A549 (cell line): Measurements from ENCODE around the gene TTC28. TPM values are rescaled to one million over a fixed set of nuclear protein-coding genes. Genes with fewer than 3 reads are reported as not detected.

ENCODE experiments used
- ATAC-seq, 2 experiments: fragments of 200-7000 bp in 1 of 2; fragments of >200 bp in 1 of 2; cut with Nextera tagmentation in 1 of 2; cut with Tn5 transposase in 1 of 2; 3 replicates each; pipeline versions ENCODE4 v1.8.0 to v1.9.1; 2018 to 2020; ENCODE audit warnings: mild to moderate bottlenecking in 1 of 2, moderate library complexity in 1 of 2
- CTCF ChIA-PET: fragments of 300-600 bp; sonication (Branson Sonifier 250); formaldehyde crosslinking; extraction: SDS; loops from one replicate; lab custom pipeline; 2021; ENCODE audit warnings: antibody characterized with exemption, inconsistent platforms; lab: Yijun Ruan, JAX
- POLR2A ChIA-PET: fragments of 350-600 bp; formaldehyde crosslinking; extraction: SDS; loops from one replicate; lab custom pipeline; 2021; ENCODE audit warnings: antibody characterized with exemption, inconsistent platforms; lab: Yijun Ruan, JAX
- DNase-seq, 2 experiments: peaks; one replicate each; pipeline versions ENCODE4 v3.0.0 to v3.0.0-alpha.2; 2011 to 2016; ENCODE audit warnings: low read depth in 1 of 2, low spot score in 1 of 2
- FAIRE-seq: peaks from 2 replicates; lab custom pipeline; 2011; peaks lifted over from hg19 to GRCh38; lab: Jason Lieb, UNC
- H3K27ac ChIP-seq, 2 experiments: fragments of >200 bp; sonication (Bioruptor Twin); formaldehyde crosslinking; 3 replicates each; pipeline ENCODE4 v1.5.1; 2016 to 2017
- H3K4me1 ChIP-seq: fragments of >200 bp; sonication (Bioruptor Twin); formaldehyde crosslinking; 3 replicates; pipeline ENCODE4 v1.6.1; 2016
- H3K4me2 ChIP-seq: fragments of >200 bp; sonication (Bioruptor Twin); formaldehyde crosslinking; 3 replicates; pipeline ENCODE4 v1.6.1; 2016
- H3K4me3 ChIP-seq: fragments of >200 bp; sonication (Bioruptor Twin); formaldehyde crosslinking; 3 replicates; pipeline ENCODE4 v1.5.1; 2016
- H3K9me3 ChIP-seq: fragments of >200 bp; sonication (Bioruptor Twin); formaldehyde crosslinking; 3 replicates; pipeline ENCODE4 v1.6.1; 2016
- CBX8 ChIP-seq: fragments of 200-600 bp; sonication (generic); IDR thresholded peaks from 2 replicates; pipeline ENCODE4 v1.6.1; 2016
- CEBPB ChIP-seq, 2 experiments: fragments of >200 bp in 1 of 2; sonication (Bioruptor Twin) in 1 of 2; formaldehyde crosslinking in 1 of 2; IDR thresholded peaks; 2 replicates each; pipeline ENCODE4 v1.6.1; 2012 to 2016
- CHD2 ChIP-seq: fragments of 150-350 bp; IDR thresholded peaks from 2 replicates; pipeline ENCODE4 v1.6.1; 2014; ENCODE audit warnings: low read length; ENCODE audit not compliant: partially characterized antibody
- CHD4 ChIP-seq: fragments of 200-600 bp; sonication (generic); IDR thresholded peaks from 2 replicates; pipeline ENCODE4 v1.6.1; 2016; ENCODE audit warnings: antibody characterized with exemption, mild to moderate bottlenecking, borderline replicate concordance
- EHF ChIP-seq: fragments of 250-450 bp; sonication (Bioruptor Pico); IDR thresholded peaks from 2 replicates; pipeline ENCODE4 v1.5.0; 2020; ENCODE audit warnings: mild to moderate bottlenecking
- FOSB ChIP-seq: fragments of 250-450 bp; sonication (Bioruptor Pico); IDR thresholded peaks from 2 replicates; pipeline ENCODE4 v1.5.0; 2020; ENCODE audit warnings: mild to moderate bottlenecking, moderate library complexity
- GATA3 ChIP-seq: IDR thresholded peaks from 2 replicates; pipeline ENCODE4 v1.6.1; 2012; ENCODE audit warnings: borderline replicate concordance
- HMGXB4 ChIP-seq: fragments of 250-450 bp; sonication (Bioruptor Pico); IDR thresholded peaks from 2 replicates; pipeline ENCODE4 v1.5.0; 2021; ENCODE audit warnings: mild to moderate bottlenecking, moderate library complexity, borderline replicate concordance
- HOXB13 ChIP-seq: fragments of 250-450 bp; sonication (Bioruptor Pico); IDR thresholded peaks from 2 replicates; pipeline ENCODE4 v1.5.0; 2020; ENCODE audit warnings: low read depth, mild to moderate bottlenecking, moderate library complexity
- JUN ChIP-seq, 2 experiments: fragments of >200 bp; sonication (Bioruptor Twin); formaldehyde crosslinking; IDR thresholded peaks; 2 replicates in 1 of 2; 3 replicates in 1 of 2; pipeline ENCODE4 v1.6.1; 2016 to 2017
- JUNB ChIP-seq: fragments of >200 bp; sonication (Bioruptor Twin); formaldehyde crosslinking; IDR thresholded peaks from 2 replicates; pipeline ENCODE4 v1.6.1; 2016
- KDM5A ChIP-seq: fragments of 200-600 bp; sonication (generic); IDR thresholded peaks from 2 replicates; pipeline ENCODE4 v1.6.1; 2016; ENCODE audit warnings: antibody characterized with exemption, mild to moderate bottlenecking
- NFE2L2 ChIP-seq: fragments of 150-350 bp; conservative IDR thresholded peaks from 2 replicates; pipeline ENCODE4 v1.6.1; 2014; ENCODE audit warnings: low read length
- RCOR1 ChIP-seq: fragments of 150-350 bp; IDR thresholded peaks from 2 replicates; pipeline ENCODE4 v1.6.1; 2014; ENCODE audit warnings: antibody characterized with exemption, low read length, low read depth
- RFX5 ChIP-seq: fragments of 450-650 bp; IDR thresholded peaks from 2 replicates; pipeline ENCODE4 v1.7.1; 2014; ENCODE audit warnings: antibody characterized with exemption, mild to moderate bottlenecking, moderate library complexity
- SREBF2 ChIP-seq: fragments of 450-650 bp; IDR thresholded peaks from 2 replicates; pipeline ENCODE4 v1.6.1; 2014; ENCODE audit warnings: mild to moderate bottlenecking, moderate library complexity
- TP53 ChIP-seq: fragments of 250-450 bp; sonication (Bioruptor Pico); IDR thresholded peaks from 2 replicates; pipeline ENCODE4 v1.5.0; 2021; ENCODE audit warnings: mild to moderate bottlenecking, moderate library complexity
- USF2 ChIP-seq: fragments of 450-650 bp; IDR thresholded peaks from 2 replicates; pipeline ENCODE4 v1.6.1; 2014; ENCODE audit warnings: antibody characterized with exemption
- WGBS: methylation state at CpG from one replicate; pipeline ENCODE4 v1.1.6; 2017; ENCODE audit errors: missing lambda C conversion rate; 5-methylcytosine and 5-hydroxymethylcytosine counted together
- polyA plus RNA-seq, 4 experiments: library from polyadenylated mRNA; depleted of rRNA in 3 of 4; stranded (reverse); fragments of >200 nt; fragmentation: RNase III in 1 of 4; extraction: RNeasy Plus Mini Kit Qiagen cat#74134 plus additional on column Dnase treatment in 1 of 4; gene quantifications; 2 replicates in 3 of 4; 3 replicates in 1 of 4; pipeline ENCODE4 v1.2.3, GENCODE V29; 2011 to 2017
- TF ChIP-seq, protein P1 (sequence below): fragments of 200-600 bp; sonication (generic); IDR thresholded peaks from 2 replicates; pipeline ENCODE4 v1.6.1; 2016; ENCODE audit warnings: antibody characterized with exemption, mild to moderate bottlenecking, moderate library complexity
- TF ChIP-seq, protein P2 (sequence below): fragments of 150-350 bp; IDR thresholded peaks from 2 replicates; pipeline ENCODE4 v1.6.1; 2014; ENCODE audit warnings: low read depth, mild to moderate bottlenecking, low read length

Gene TTC28
- polyA plus RNA-seq, 2 of the 4 experiments (the other 2 are of a cell fraction), result 2.6 to 3.8 TPM

GRCh38 chr22:28031383-28031922, 648.2 kb downstream of the TTC28 start:
- TF ChIP-seq SREBF2 (no peak), CEBPB (IDR thresholded peaks at IDR 0.05) (no peak)
- TF ChIP-seq, protein P1, sequence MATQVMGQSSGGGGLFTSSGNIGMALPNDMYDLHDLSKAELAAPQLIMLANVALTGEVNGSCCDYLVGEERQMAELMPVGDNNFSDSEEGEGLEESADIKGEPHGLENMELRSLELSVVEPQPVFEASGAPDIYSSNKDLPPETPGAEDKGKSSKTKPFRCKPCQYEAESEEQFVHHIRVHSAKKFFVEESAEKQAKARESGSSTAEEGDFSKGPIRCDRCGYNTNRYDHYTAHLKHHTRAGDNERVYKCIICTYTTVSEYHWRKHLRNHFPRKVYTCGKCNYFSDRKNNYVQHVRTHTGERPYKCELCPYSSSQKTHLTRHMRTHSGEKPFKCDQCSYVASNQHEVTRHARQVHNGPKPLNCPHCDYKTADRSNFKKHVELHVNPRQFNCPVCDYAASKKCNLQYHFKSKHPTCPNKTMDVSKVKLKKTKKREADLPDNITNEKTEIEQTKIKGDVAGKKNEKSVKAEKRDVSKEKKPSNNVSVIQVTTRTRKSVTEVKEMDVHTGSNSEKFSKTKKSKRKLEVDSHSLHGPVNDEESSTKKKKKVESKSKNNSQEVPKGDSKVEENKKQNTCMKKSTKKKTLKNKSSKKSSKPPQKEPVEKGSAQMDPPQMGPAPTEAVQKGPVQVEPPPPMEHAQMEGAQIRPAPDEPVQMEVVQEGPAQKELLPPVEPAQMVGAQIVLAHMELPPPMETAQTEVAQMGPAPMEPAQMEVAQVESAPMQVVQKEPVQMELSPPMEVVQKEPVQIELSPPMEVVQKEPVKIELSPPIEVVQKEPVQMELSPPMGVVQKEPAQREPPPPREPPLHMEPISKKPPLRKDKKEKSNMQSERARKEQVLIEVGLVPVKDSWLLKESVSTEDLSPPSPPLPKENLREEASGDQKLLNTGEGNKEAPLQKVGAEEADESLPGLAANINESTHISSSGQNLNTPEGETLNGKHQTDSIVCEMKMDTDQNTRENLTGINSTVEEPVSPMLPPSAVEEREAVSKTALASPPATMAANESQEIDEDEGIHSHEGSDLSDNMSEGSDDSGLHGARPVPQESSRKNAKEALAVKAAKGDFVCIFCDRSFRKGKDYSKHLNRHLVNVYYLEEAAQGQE, result no peak
- TF ChIP-seq, protein P2, sequence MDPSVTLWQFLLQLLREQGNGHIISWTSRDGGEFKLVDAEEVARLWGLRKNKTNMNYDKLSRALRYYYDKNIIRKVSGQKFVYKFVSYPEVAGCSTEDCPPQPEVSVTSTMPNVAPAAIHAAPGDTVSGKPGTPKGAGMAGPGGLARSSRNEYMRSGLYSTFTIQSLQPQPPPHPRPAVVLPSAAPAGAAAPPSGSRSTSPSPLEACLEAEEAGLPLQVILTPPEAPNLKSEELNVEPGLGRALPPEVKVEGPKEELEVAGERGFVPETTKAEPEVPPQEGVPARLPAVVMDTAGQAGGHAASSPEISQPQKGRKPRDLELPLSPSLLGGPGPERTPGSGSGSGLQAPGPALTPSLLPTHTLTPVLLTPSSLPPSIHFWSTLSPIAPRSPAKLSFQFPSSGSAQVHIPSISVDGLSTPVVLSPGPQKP, result no peak
- POLR2A ChIA-PET, result no interaction called here
- Histone ChIP-seq H3K27ac (no peak overlapping the region), H3K4me2 (no peak overlapping the region), H3K9me3 (no peaks in the 10 kb centered on the region), H3K4me1 (no peaks in the 10 kb centered on the region), H3K4me3 (no peak overlapping the region)
- CTCF ChIA-PET, result interaction anchor here (2.8 to 4.5 kb wide), 2 partner anchors 12 to 798 kb away, joined by 7 to 22 read pairs; no protein-coding TSS in a partner anchor
- DNase-seq, result no peak
- no peak for FAIRE-seq
- WGBS, result 89% methylated on average over 6 of the region's 6 CpGs
- no peak for ATAC-seq

GRCh38 chr22:28030473-28030872, 649.2 kb downstream of the TTC28 start:
- POLR2A ChIA-PET, result no interaction called here
- Histone ChIP-seq H3K4me2 (no peak overlapping the region), H3K4me3 (no peak overlapping the region), H3K9me3 (no peaks in the 10 kb centered on the region), H3K27ac (no peak overlapping the region), H3K4me1 (no peaks in the 10 kb centered on the region)
- DNase-seq (no peak), ATAC-seq (no peak), FAIRE-seq (no peak)
- TF ChIP-seq TP53 (no peak), RCOR1 (no peak), USF2 (no peak), KDM5A (no peak), HMGXB4 (CRISPR knock-in tag) (no peak), FOSB (CRISPR knock-in tag) (no peak), HOXB13 (no peak), CHD4 (no peak), JUN (IDR thresholded peaks at IDR 0.05) (no peak), NFE2L2 (no peak), CHD2 (no peak), CBX8 (no peak), JUNB (no peak), RFX5 (no peak), EHF (CRISPR knock-in tag) (no peak), GATA3 (no peak)
- 76% methylated on average over 2 of the region's 4 CpGs for WGBS
- CTCF ChIA-PET, result interaction anchor here (1.3 to 4.5 kb wide), 4 partner anchors 11 to 799 kb away, joined by 3 to 22 read pairs (median 5); no protein-coding TSS in a partner anchor
